Loucy (cell line): ENCODE results near the gene GLRX5.

Experiments
- H2AFZ ChIP-seq: fragments of 200-600 bp; sonication (generic); 2 replicates; pipeline ENCODE4 v1.6.0; 2016; ENCODE audit warnings: antibody characterized with exemption, mild to moderate bottlenecking, low read length, moderate library complexity
- H3F3A ChIP-seq: fragments of 200-600 bp; 2 replicates; pipeline ENCODE4 v1.6.0; 2016; ENCODE audit warnings: antibody characterized with exemption, low read depth, mild to moderate bottlenecking
- H3K27me3 ChIP-seq: fragments of 200-600 bp; sonication (generic); 2 replicates; pipeline ENCODE4 v1.6.1; 2014; ENCODE audit warnings: low read length, mild to moderate bottlenecking; ENCODE audit not compliant: insufficient read depth, poor library complexity, severe bottlenecking
- H3K36me3 ChIP-seq: fragments of 200-600 bp; sonication (generic); 2 replicates; pipeline ENCODE4 v1.6.1; 2016; ENCODE audit warnings: low read length; ENCODE audit not compliant: insufficient read depth
- H3K4me1 ChIP-seq: fragments of 200-600 bp; sonication (generic); 2 replicates; pipeline ENCODE4 v1.5.1; 2014; ENCODE audit warnings: low read length, mild to moderate bottlenecking; ENCODE audit not compliant: insufficient read depth, poor library complexity, severe bottlenecking
- H3K4me2 ChIP-seq: fragments of 200-600 bp; sonication (generic); 2 replicates; pipeline ENCODE4 v1.6.0; 2014; ENCODE audit warnings: antibody characterized with exemption, low read length, low read depth, mild to moderate bottlenecking; ENCODE audit not compliant: poor library complexity, severe bottlenecking
- H3K4me3 ChIP-seq: fragments of 200-600 bp; sonication (generic); 2 replicates; pipeline ENCODE4 v1.5.1; 2014; ENCODE audit warnings: low read length, mild to moderate bottlenecking, mixed read lengths; ENCODE audit not compliant: poor library complexity, severe bottlenecking
- H3K79me2 ChIP-seq: fragments of 200-600 bp; sonication (generic); 2 replicates; pipeline ENCODE4 v1.6.1; 2014; ENCODE audit warnings: low read length; ENCODE audit not compliant: insufficient read depth
- H3K9ac ChIP-seq: fragments of 200-600 bp; sonication (generic); 2 replicates; pipeline ENCODE4 v1.6.0; 2014; ENCODE audit warnings: mild to moderate bottlenecking, low read depth, low read length, moderate library complexity; ENCODE audit not compliant: poor library complexity, severe bottlenecking
- H3K9me2 ChIP-seq: fragments of 200-600 bp; sonication (generic); replicated peaks from 2 replicates; pipeline ENCODE4 v1.6.1; 2016; ENCODE audit warnings: low read depth, low read length, mixed read lengths
- H3K9me3 ChIP-seq: fragments of 200-600 bp; sonication (generic); 2 replicates; pipeline ENCODE4 v1.6.1; 2014; ENCODE audit warnings: mild to moderate bottlenecking, antibody characterized with exemption, low read length, low read depth; ENCODE audit not compliant: insufficient read depth
- H4K20me1 ChIP-seq: fragments of 200-600 bp; sonication (generic); 2 replicates; pipeline ENCODE4 v1.6.0; 2014; ENCODE audit warnings: antibody characterized with exemption, low read length, mild to moderate bottlenecking; ENCODE audit not compliant: insufficient read depth, poor library complexity, severe bottlenecking
- EZH2phosphoT487 ChIP-seq: fragments of 200-600 bp; IDR thresholded peaks from 2 replicates; pipeline ENCODE4 v1.6.1; 2018; ENCODE audit warnings: antibody characterized with exemption, mild to moderate bottlenecking, moderate library complexity, borderline replicate concordance
- TF ChIP-seq, protein P1 (sequence below): fragments of 200-600 bp; sonication (generic); conservative IDR thresholded peaks from 2 replicates; pipeline ENCODE4 v1.5.1; 2014; ENCODE audit warnings: mild to moderate bottlenecking, antibody characterized with exemption, low read length

Gene GLRX5

DNA sequence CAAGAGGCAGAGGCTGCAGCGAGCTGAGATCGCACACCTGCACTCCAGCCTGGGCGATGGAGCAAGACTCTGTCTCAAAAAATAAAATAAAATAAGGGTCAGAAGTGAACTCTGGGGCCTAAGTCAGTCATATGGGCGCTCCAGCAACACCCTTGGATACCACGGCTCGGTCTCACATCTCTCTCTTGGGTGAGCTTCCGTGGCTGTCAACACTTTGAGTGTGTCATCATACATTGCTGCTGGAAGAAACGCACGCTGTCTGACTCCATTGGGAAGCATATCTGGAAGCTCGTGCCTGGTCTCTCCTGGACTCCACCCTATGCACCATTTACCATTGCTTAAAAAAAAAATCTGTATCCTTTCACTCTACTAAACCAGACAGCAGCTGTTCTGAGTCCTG is 20.2 kb downstream of the GLRX5 start:
- Histone ChIP-seq H3K79me2 (no peaks in the 10 kb centered on the region), H3K9me3 (no peaks in the 10 kb centered on the region), H3K4me2 (no peak overlapping the region), H3F3A (no peaks in the 10 kb centered on the region), H2AFZ (no peak overlapping the region), H4K20me1 (no peaks in the 10 kb centered on the region), H3K36me3 (no peaks in the 10 kb centered on the region), H3K9ac (no peak overlapping the region), H3K4me1 (no peaks in the 10 kb centered on the region), H3K4me3 (no peak overlapping the region), H3K27me3 (no peaks in the 10 kb centered on the region), H3K9me2 (no peaks in the 10 kb centered on the region)
- no peak for TF ChIP-seq EZH2phosphoT487
- TF ChIP-seq, protein P1, sequence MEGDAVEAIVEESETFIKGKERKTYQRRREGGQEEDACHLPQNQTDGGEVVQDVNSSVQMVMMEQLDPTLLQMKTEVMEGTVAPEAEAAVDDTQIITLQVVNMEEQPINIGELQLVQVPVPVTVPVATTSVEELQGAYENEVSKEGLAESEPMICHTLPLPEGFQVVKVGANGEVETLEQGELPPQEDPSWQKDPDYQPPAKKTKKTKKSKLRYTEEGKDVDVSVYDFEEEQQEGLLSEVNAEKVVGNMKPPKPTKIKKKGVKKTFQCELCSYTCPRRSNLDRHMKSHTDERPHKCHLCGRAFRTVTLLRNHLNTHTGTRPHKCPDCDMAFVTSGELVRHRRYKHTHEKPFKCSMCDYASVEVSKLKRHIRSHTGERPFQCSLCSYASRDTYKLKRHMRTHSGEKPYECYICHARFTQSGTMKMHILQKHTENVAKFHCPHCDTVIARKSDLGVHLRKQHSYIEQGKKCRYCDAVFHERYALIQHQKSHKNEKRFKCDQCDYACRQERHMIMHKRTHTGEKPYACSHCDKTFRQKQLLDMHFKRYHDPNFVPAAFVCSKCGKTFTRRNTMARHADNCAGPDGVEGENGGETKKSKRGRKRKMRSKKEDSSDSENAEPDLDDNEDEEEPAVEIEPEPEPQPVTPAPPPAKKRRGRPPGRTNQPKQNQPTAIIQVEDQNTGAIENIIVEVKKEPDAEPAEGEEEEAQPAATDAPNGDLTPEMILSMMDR, result no peak

DNA sequence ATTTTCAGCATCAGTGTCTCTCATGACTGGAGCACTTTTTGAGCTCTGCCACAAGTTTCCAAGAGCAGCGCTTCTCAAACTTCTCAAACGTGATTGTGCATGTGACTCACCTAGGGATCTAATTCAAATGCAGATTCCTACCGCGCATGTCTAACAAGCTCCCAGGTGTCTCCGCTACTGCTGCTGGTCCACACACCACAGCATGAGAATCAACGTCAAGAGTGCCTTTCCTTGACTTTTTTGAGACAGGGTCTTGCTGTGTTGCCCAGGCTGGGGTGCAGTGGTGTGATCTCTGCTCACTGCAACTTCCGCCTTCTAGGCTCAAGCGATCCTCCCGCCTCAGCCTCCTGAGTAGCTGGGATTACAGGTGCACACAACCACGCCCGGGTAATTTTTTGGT is 22.4 kb downstream of the GLRX5 start:
- H3F3A ChIP-seq, result no peaks in the 10 kb centered on the region
- no peaks in the 10 kb centered on the region for H4K20me1 ChIP-seq
- no peaks in the 10 kb centered on the region for H3K4me1 ChIP-seq
- no peaks in the 10 kb centered on the region for H3K36me3 ChIP-seq
- H3K4me3 ChIP-seq, result no peak overlapping the region
- H3K9me2 ChIP-seq, result no peaks in the 10 kb centered on the region
- H2AFZ ChIP-seq, result no peak overlapping the region
- TF ChIP-seq, protein P1, result no peak
- TF ChIP-seq EZH2phosphoT487, result no peak
- H3K4me2 ChIP-seq, result no peak overlapping the region
- H3K79me2 ChIP-seq, result no peaks in the 10 kb centered on the region
- H3K9me3 ChIP-seq, result no peaks in the 10 kb centered on the region
- no peak overlapping the region for H3K9ac ChIP-seq
- H3K27me3 ChIP-seq, result no peaks in the 10 kb centered on the region

DNA sequence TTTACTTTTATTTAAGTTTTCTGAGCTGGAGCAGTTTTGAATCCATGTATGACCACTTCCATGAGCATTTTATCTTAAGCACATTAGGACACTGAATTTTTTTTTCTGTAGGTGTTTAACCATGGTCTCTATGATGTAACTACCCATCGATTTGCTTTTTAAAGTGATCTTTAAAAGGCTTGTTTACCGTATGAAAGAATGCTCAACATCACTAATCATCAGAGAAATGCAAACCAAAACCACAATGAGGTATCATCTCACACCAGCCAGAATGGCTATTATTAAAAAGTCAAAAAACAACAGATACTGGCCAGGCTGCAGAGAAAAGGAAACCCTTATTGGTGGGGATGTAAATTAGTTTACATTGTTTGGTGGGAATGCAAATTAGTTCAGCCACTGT is 23.0 kb downstream of the GLRX5 start:
- Histone ChIP-seq H3K36me3 (no peaks in the 10 kb centered on the region), H2AFZ (no peak overlapping the region), H3K9me3 (no peaks in the 10 kb centered on the region), H4K20me1 (no peaks in the 10 kb centered on the region), H3K9me2 (no peaks in the 10 kb centered on the region), H3K4me2 (no peak overlapping the region), H3F3A (no peaks in the 10 kb centered on the region), H3K9ac (no peak overlapping the region), H3K4me1 (no peaks in the 10 kb centered on the region), H3K4me3 (no peak overlapping the region), H3K27me3 (no peaks in the 10 kb centered on the region), H3K79me2 (no peaks in the 10 kb centered on the region)
- TF ChIP-seq EZH2phosphoT487, result no peak
- TF ChIP-seq, protein P1, result no peak
